ENCODE results near the gene ACADVL. TPM values are rescaled to one million over a fixed set of nuclear protein-coding genes. Genes with fewer than 3 reads are reported as not detected.

Gene ACADVL
- total and polyA plus RNA-seq, 7 donors, result 211 to 587 (median 353) TPM

DNA sequence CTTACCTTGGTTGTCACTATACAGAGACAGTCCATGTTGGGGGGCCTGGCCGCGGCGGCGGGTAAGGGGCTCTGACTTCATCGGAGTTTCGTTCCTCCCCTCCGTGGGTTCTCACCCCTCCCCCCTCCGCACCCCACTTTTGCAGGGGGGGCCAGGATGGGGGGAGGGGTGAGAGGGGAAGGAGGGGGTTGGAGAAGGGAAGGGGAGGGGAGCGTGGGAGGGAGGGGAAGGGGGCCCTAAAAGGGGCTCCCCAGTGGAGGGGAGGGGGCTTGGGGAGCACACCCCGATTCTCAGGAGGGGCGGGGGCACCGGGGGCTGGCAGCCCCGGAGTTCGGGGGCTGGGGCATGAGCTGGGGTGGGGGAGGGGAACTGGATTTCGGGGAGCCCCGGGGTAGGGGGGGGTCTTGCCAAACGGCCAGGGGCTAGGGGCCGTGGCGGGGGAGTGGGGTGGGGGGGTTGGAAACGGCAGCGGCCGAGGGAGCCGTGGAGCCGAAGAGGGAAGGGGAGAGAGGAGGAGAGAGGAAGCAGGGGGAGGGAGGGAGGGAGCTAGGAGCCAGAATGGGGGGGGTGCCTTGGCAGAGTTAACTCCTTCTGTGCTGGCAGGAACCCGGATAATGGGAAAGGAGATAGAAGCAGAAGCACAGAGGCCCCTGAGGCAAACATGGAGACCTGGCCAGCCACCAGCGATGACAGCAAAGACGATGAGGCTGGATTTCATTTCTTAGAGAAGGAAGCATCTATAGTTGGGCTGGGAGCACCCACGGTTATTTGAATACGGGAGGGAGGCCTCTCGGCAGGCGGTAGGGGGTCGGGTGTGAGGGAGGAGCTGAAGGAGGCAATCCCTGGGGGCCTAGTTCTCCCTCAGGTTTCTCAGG is 2.4 kb upstream of the ACADVL start:
- TF ChIP-seq POLR2AphosphoS5 (IDR thresholded peaks at IDR 0.05), result peak in 1 of 4 donors; percentile 11
- TF ChIP-seq POLR2A (IDR thresholded peaks at IDR 0.05), result no peak
- peaks cover 0 to 75% (median 66%) of the 10 kb centered on the region in 4 donors for H3K4me1 ChIP-seq
- H3K4me3 ChIP-seq, result peak overlapping the region; percentile 54 to 67 (median 62)
- peak; percentile 91 for DNase-seq
- H3K27ac ChIP-seq, result peak overlapping the region; percentile 90 to 99 (median 98)
- 4 to 11% methylated on average over 32 of the region's 32 CpGs for WGBS, 2 donors
- intact Hi-C loops (cut with DNase I), result no loop called here
- peaks cover 0 to 6% (median 2%) of the 10 kb centered on the region in 4 donors for H3K36me3 ChIP-seq
- no peaks in the 10 kb centered on the region for H3K9me3 ChIP-seq
- H3K27me3 ChIP-seq, result no peaks in the 10 kb centered on the region

- Histone ChIP-seq H3K9me3 (no peaks in the 10 kb centered on the region), H3K4me3 (peak overlapping the region; percentile 54 to 67 (median 62)), H3K36me3 (peaks cover 5 to 14% (median 8%) of the 10 kb centered on the region in 4 donors), H3K27ac (peak overlapping the region; percentile 90 to 99 (median 98)), H3K4me1 (peaks cover 0 to 75% (median 66%) of the 10 kb centered on the region in 4 donors), H3K27me3 (no peaks in the 10 kb centered on the region)
- 66 to 79% methylated on average over 6 of the region's 6 CpGs for WGBS, 2 donors
- DNase-seq, result no peak
- intact Hi-C loops (cut with DNase I), result no loop called here
- TF ChIP-seq EP300 (IDR thresholded peaks at IDR 0.05), result no peak
- no peak for TF ChIP-seq POLR2A (IDR thresholded peaks at IDR 0.05)
- TF ChIP-seq POLR2AphosphoS5 (IDR thresholded peaks at IDR 0.05), result no peak
- TF ChIP-seq, protein P1, sequence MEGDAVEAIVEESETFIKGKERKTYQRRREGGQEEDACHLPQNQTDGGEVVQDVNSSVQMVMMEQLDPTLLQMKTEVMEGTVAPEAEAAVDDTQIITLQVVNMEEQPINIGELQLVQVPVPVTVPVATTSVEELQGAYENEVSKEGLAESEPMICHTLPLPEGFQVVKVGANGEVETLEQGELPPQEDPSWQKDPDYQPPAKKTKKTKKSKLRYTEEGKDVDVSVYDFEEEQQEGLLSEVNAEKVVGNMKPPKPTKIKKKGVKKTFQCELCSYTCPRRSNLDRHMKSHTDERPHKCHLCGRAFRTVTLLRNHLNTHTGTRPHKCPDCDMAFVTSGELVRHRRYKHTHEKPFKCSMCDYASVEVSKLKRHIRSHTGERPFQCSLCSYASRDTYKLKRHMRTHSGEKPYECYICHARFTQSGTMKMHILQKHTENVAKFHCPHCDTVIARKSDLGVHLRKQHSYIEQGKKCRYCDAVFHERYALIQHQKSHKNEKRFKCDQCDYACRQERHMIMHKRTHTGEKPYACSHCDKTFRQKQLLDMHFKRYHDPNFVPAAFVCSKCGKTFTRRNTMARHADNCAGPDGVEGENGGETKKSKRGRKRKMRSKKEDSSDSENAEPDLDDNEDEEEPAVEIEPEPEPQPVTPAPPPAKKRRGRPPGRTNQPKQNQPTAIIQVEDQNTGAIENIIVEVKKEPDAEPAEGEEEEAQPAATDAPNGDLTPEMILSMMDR (IDR thresholded peaks at IDR 0.05), result no peak
These were observed 1.6 kb upstream of the ACADVL start for GRCh38 chr17:7218166-7218565.

DNA sequence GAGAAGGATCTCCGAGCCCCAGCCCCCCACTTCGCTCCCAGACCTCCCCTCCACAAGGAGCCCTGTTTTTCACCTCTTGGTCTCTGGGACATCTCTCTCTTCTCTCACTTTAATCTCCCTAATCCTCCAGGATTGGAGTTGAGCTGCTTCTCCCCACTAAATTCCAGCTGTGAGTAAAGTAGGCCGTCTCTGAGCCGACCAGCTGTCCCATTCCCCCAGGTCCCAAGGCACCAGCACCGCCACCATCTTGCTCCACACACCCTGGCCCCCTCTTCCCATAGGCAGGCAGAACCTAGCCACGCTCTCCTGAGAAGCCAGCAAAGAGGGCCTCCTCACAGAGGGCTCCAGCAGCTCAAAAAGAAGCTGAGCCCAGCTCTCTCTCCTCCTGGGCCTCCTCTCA is 980 bp upstream of the ACADVL start:
- intact Hi-C loops (cut with DNase I), result no loop called here
- no peak for TF ChIP-seq EP300 (IDR thresholded peaks at IDR 0.05)
- no peak for TF ChIP-seq POLR2AphosphoS5 (IDR thresholded peaks at IDR 0.05)
- TF ChIP-seq, protein P1 (IDR thresholded peaks at IDR 0.05), result no peak
- TF ChIP-seq POLR2A (IDR thresholded peaks at IDR 0.05), result no peak
- Histone ChIP-seq H3K4me1 (peaks cover 0 to 73% (median 64%) of the 10 kb centered on the region in 4 donors), H3K36me3 (peaks cover 10 to 20% (median 14%) of the 10 kb centered on the region in 4 donors), H3K27ac (peak overlapping the region; percentile 90 to 99 (median 98)), H3K4me3 (no peak overlapping the region), H3K27me3 (no peaks in the 10 kb centered on the region), H3K9me3 (no peaks in the 10 kb centered on the region)
- DNase-seq, result no peak
- 72 to 77% methylated on average over 6 of the region's 6 CpGs for WGBS, 2 donors

- H3K36me3 ChIP-seq, result peaks cover 15 to 26% (median 20%) of the 10 kb centered on the region in 4 donors
- WGBS, 2 donors, result 16 to 17% methylated on average over 12 of the region's 12 CpGs
- DNase-seq, result no peak
- TF ChIP-seq POLR2A (IDR thresholded peaks at IDR 0.05), result no peak
- TF ChIP-seq POLR2AphosphoS5 (IDR thresholded peaks at IDR 0.05), result no peak
- TF ChIP-seq, protein P1 (IDR thresholded peaks at IDR 0.05), result no peak
- no peak for TF ChIP-seq EP300 (IDR thresholded peaks at IDR 0.05)
- H3K27ac ChIP-seq, result peak overlapping the region; percentile 90 to 99 (median 98)
- peak overlapping the region; percentile 73 to 98 (median 90) for H3K4me3 ChIP-seq
- H3K9me3 ChIP-seq, result no peaks in the 10 kb centered on the region
- H3K27me3 ChIP-seq, result no peaks in the 10 kb centered on the region
- H3K4me1 ChIP-seq, result peaks cover 0 to 68% (median 59%) of the 10 kb centered on the region in 4 donors
- intact Hi-C loops (cut with DNase I), result no loop called here
These were observed 418 bp upstream of the ACADVL start for GRCh38 chr17:7219229-7219811.

Data from sigmoid colon (tissue), 7 donors.